Mesenchymal stem cell (in vitro differentiated cells and primary cell): ENCODE results near the gene COL4A4.
A peak's percentile ranks its signal among the peaks of the same experiment; 100 is the strongest.

Source experiments
- DNase-seq: peaks from one replicate; pipeline ENCODE4 v3.0.0-alpha.2; 2013
- H2AFZ ChIP-seq: one replicate; pipeline ENCODE4 v1.6.1; 2013; ENCODE audit warnings: low read depth, mild to moderate bottlenecking, control low read depth, inconsistent platforms, low read length, moderate library complexity
- H2AK5ac ChIP-seq: 2 replicates; pipeline ENCODE4 v1.6.1; 2013; ENCODE audit warnings: low read length, moderate library complexity, mild to moderate bottlenecking, inconsistent platforms; ENCODE audit not compliant: severe bottlenecking
- H2BK120ac ChIP-seq: one replicate; pipeline ENCODE4 v1.6.1; 2013; ENCODE audit warnings: low read depth, mild to moderate bottlenecking, inconsistent platforms, low read length, moderate library complexity
- H2BK12ac ChIP-seq, 2 experiments: one replicate each; pipeline ENCODE4 v1.6.1; 2013; ENCODE audit warnings: inconsistent platforms in 2 of 2, low read length in 2 of 2, mild to moderate bottlenecking in 2 of 2, moderate library complexity in 2 of 2, control low read depth in 1 of 2
- H2BK15ac ChIP-seq: one replicate; pipeline ENCODE4 v1.6.1; 2013; ENCODE audit warnings: mild to moderate bottlenecking, low read depth, inconsistent platforms; ENCODE audit not compliant: poor library complexity, severe bottlenecking
- H2BK5ac ChIP-seq: 2 replicates; pipeline ENCODE4 v1.6.1; 2013; ENCODE audit warnings: low read depth, mild to moderate bottlenecking, low read length, control low read depth, inconsistent platforms; ENCODE audit not compliant: poor library complexity, severe bottlenecking
- H3K14ac ChIP-seq, 2 experiments: one replicate each; pipeline ENCODE4 v1.6.1; 2013; ENCODE audit warnings: inconsistent platforms in 2 of 2, low read length in 2 of 2, control low read depth in 1 of 2, mild to moderate bottlenecking in 1 of 2, moderate library complexity in 1 of 2
- H3K18ac ChIP-seq, 2 experiments: one replicate each; pipeline ENCODE4 v1.6.1; 2013; ENCODE audit warnings: inconsistent platforms in 2 of 2, low read length in 2 of 2, control low read depth in 1 of 2, low read depth in 1 of 2, mild to moderate bottlenecking in 1 of 2
- H3K23ac ChIP-seq, 2 experiments: one replicate each; pipeline ENCODE4 v1.6.1; 2013; ENCODE audit warnings: inconsistent platforms in 2 of 2, low read length in 2 of 2, mild to moderate bottlenecking in 2 of 2, moderate library complexity in 2 of 2, control low read depth in 1 of 2
- H3K27ac ChIP-seq: 2 replicates; pipeline ENCODE4 v1.5.1; 2013; ENCODE audit warnings: mild to moderate bottlenecking, moderate library complexity, low read length, control low read depth, inconsistent platforms; ENCODE audit not compliant: poor library complexity, severe bottlenecking
- H3K27me3 ChIP-seq, 2 experiments: 2 replicates each; pipeline versions ENCODE4 v1.6.1 to v1.7.0; 2013; ENCODE audit warnings: low read length in 2 of 2, mild to moderate bottlenecking in 2 of 2, moderate library complexity in 2 of 2, control low read depth in 1 of 2, inconsistent platforms in 1 of 2; ENCODE audit not compliant: control insufficient read depth in 1 of 2, insufficient read depth in 1 of 2
- H3K36me3 ChIP-seq, 2 experiments: 2 replicates each; pipeline versions ENCODE4 v1.6.1 to v1.7.0; 2013; ENCODE audit warnings: low read length in 2 of 2, control low read depth in 1 of 2, inconsistent platforms in 1 of 2, low read depth in 1 of 2, mild to moderate bottlenecking in 1 of 2; ENCODE audit not compliant: insufficient read depth in 2 of 2, control insufficient read depth in 1 of 2
- H3K4ac ChIP-seq, 2 experiments: one replicate each; pipeline ENCODE4 v1.6.1; 2013; ENCODE audit warnings: inconsistent platforms in 2 of 2, low read length in 2 of 2, mild to moderate bottlenecking in 2 of 2, moderate library complexity in 2 of 2, control low read depth in 1 of 2, low read depth in 1 of 2
- H3K4me1 ChIP-seq: 2 replicates; pipeline ENCODE4 v1.6.1; 2013; ENCODE audit warnings: low read depth, low read length, control low read depth; ENCODE audit not compliant: control insufficient read depth, insufficient read depth
- H3K4me2 ChIP-seq: 2 replicates; pipeline ENCODE4 v1.6.1; 2013; ENCODE audit warnings: low read length, mild to moderate bottlenecking, inconsistent platforms; ENCODE audit not compliant: poor library complexity, severe bottlenecking
- H3K4me3 ChIP-seq, 2 experiments: 2 replicates each; pipeline versions ENCODE4 v1.5.1 to v1.7.0; 2013; ENCODE audit warnings: low read length in 2 of 2, mild to moderate bottlenecking in 2 of 2, control low read depth in 1 of 2, low read depth in 1 of 2; ENCODE audit not compliant: insufficient read depth in 1 of 2
- H3K79me1 ChIP-seq: replicated peaks from 2 replicates; pipeline ENCODE4 v1.6.1; 2013; ENCODE audit warnings: mild to moderate bottlenecking, control low read depth, low read length, inconsistent platforms; ENCODE audit not compliant: poor library complexity, severe bottlenecking
- H3K9ac ChIP-seq: 2 replicates; pipeline ENCODE4 v1.7.0; 2013; ENCODE audit warnings: mild to moderate bottlenecking, low read length, moderate library complexity
- H3K9me3 ChIP-seq: 2 replicates; pipeline ENCODE4 v1.7.0; 2013; ENCODE audit warnings: mild to moderate bottlenecking, low read length; ENCODE audit not compliant: control insufficient read depth
- H4K8ac ChIP-seq: one replicate; pipeline ENCODE4 v1.6.1; 2013; ENCODE audit warnings: inconsistent platforms, mild to moderate bottlenecking, low read length, moderate library complexity
- H4K91ac ChIP-seq: one replicate; pipeline ENCODE4 v1.6.1; 2013; ENCODE audit warnings: mild to moderate bottlenecking, low read length, inconsistent platforms
- WGBS: methylation state at CpG from one replicate; pipeline ENCODE4 v1.1.7; 2013; ENCODE audit warnings: mixed read lengths; 5-methylcytosine and 5-hydroxymethylcytosine counted together

Gene COL4A4

DNA sequence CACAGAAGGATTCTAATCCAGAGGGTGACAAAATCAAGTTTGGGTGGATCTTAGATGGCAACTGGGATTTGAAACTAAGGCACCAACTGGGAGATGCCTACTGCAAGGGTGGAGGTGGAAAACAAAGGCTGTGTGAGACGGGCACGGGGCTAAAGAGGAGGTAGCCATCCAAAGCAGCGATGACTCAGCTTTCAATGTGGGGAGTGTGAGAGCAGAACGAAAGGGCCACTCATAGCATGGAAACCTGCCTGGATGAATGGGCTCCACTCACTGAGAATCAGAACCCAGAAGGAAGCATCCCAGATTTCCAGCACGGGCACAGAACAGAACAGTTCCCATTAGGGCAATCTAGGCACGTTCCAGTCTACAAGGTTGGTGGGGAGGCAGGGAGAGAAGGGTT lies 159.5 kb downstream of the COL4A4 start:
- H3K79me1 ChIP-seq = no peaks in the 10 kb centered on the region
- no peak overlapping the region for H3K4me3 ChIP-seq
- H2BK15ac ChIP-seq = no peak overlapping the region
- H4K8ac ChIP-seq = no peak overlapping the region
- H3K9ac ChIP-seq = no peak overlapping the region
- H3K27ac ChIP-seq = no peak overlapping the region
- no peak overlapping the region for H2AFZ ChIP-seq
- H3K4me2 ChIP-seq = no peak overlapping the region
- no peak for DNase-seq
- H3K9me3 ChIP-seq = no peaks in the 10 kb centered on the region
- H3K18ac ChIP-seq = no peak overlapping the region
- no peak overlapping the region for H2AK5ac ChIP-seq
- 93% methylated on average over 6 of the region's 6 CpGs for WGBS
- no peak overlapping the region for H2BK12ac ChIP-seq
- no peaks in the 10 kb centered on the region for H3K36me3 ChIP-seq
- no peak overlapping the region for H3K4ac ChIP-seq
- no peaks in the 10 kb centered on the region for H3K4me1 ChIP-seq
- H2BK5ac ChIP-seq = no peak overlapping the region
- no peak overlapping the region for H4K91ac ChIP-seq
- no peak overlapping the region for H3K23ac ChIP-seq
- no peaks in the 10 kb centered on the region for H3K27me3 ChIP-seq
- no peak overlapping the region for H3K14ac ChIP-seq
- H2BK120ac ChIP-seq = no peak overlapping the region

DNA sequence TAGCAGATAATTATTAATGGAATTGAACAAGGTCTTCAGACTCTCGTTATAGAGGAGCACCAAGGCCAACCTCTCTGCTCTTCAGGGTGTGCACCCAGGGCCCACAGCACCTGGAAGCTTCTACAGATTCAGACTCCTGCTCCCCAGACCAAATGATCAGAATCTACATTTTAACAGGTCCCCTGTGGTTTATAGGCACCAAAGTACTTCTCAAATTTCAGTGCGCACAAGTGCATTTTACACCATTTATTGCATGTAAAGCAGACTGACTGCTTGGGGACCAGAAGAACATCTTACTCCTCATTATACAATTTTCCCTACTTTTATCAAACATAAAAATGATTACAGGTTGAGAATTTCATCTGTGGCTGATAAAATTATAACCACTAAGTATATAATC lies 163.9 kb downstream of the COL4A4 start:
- Histone ChIP-seq H3K79me1 (no peaks in the 10 kb centered on the region), H3K14ac (no peak overlapping the region), H3K4me3 (no peak overlapping the region), H2BK15ac (no peak overlapping the region), H2AK5ac (no peak overlapping the region), H2BK12ac (no peak overlapping the region), H3K36me3 (peaks cover 2 to 9% of the 10 kb centered on the region in 2 experiments), H3K4me2 (no peak overlapping the region), H3K27ac (no peak overlapping the region), H3K23ac (no peak overlapping the region), H3K9me3 (no peaks in the 10 kb centered on the region), H3K4me1 (peaks cover 8% of the 10 kb centered on the region), H3K9ac (no peak overlapping the region), H3K27me3 (no peaks in the 10 kb centered on the region), H2AFZ (no peak overlapping the region), H3K18ac (no peak overlapping the region), H3K4ac (no peak overlapping the region), H2BK5ac (no peak overlapping the region), H4K91ac (no peak overlapping the region), H4K8ac (no peak overlapping the region), H2BK120ac (no peak overlapping the region)
- DNase-seq = no peak
- WGBS = 99% methylated on average over 2 of the region's 2 CpGs

DNA sequence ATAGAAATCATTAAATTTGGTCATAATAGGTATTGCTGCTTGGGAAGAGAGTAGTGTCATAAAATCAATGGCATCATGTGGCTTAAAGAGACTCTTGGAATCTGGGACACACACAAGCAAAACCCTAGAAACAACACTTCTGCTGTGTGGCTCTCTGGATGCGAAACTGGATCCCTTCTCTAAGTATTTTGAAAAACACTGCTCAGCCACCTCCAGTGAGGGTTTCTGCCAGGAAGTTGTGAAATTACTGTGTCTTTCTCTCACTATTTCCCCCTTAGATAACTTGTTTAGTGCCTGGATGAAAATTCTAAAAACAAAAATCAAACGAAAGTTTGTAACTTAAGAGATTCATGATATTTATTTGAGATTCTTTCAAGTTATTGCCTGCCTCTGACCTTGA lies 164.3 kb downstream of the COL4A4 start:
- Histone ChIP-seq H2BK15ac (no peak overlapping the region), H3K14ac (no peak overlapping the region), H2BK12ac (no peak overlapping the region), H2BK5ac (no peak overlapping the region), H3K36me3 (peaks cover 2 to 9% of the 10 kb centered on the region in 2 experiments), H2AK5ac (no peak overlapping the region), H3K9ac (no peak overlapping the region), H3K4me3 (no peak overlapping the region), H2AFZ (no peak overlapping the region), H3K27ac (no peak overlapping the region), H2BK120ac (no peak overlapping the region), H3K4me1 (peaks cover 8% of the 10 kb centered on the region), H3K79me1 (no peaks in the 10 kb centered on the region), H3K9me3 (no peaks in the 10 kb centered on the region), H3K4ac (no peak overlapping the region), H3K27me3 (no peaks in the 10 kb centered on the region), H4K91ac (no peak overlapping the region), H3K4me2 (no peak overlapping the region), H3K18ac (no peak overlapping the region), H3K23ac (no peak overlapping the region), H4K8ac (no peak overlapping the region)
- whole genome bisulfite sequencing = 86% methylated on average over 1 of the region's 2 CpGs
- DNase-seq = no peak

DNA sequence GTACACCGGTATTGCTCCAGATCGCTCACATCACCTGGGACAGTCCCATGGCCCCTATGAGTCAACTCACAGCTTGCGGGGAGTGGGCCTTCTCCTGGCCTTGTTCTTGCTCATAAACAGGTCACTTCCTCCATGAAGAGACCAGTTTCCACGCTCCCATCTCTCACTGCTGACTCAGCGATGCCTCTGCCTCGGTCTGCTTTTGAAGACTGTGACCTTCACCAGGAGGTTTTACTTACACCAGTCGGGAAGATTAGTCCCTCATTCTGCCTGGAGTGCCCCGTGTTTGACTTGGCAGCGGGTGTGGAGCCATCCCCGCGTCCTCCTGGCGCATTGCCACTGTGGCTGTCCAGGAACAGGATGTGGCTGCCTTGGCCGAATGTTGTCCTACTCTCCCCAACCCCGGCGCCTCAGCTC lies 168.4 kb downstream of the COL4A4 start:
- Histone ChIP-seq H2BK12ac (no peak overlapping the region), H3K4ac (no peak overlapping the region), H3K23ac (no peak overlapping the region), H3K4me1 (peaks cover 8% of the 10 kb centered on the region), H3K27me3 (no peaks in the 10 kb centered on the region), H3K27ac (no peak overlapping the region), H2AK5ac (no peak overlapping the region), H2BK15ac (no peak overlapping the region), H3K4me3 (no peak overlapping the region), H3K36me3 (peaks cover 2 to 14% of the 10 kb centered on the region in 2 experiments), H2BK5ac (no peak overlapping the region), H2AFZ (no peak overlapping the region), H3K79me1 (no peaks in the 10 kb centered on the region), H3K9me3 (no peaks in the 10 kb centered on the region), H3K4me2 (no peak overlapping the region), H4K91ac (no peak overlapping the region), H3K14ac (peak overlapping the region in 1 of 2 experiments; percentile 38), H3K9ac (no peak overlapping the region), H2BK120ac (no peak overlapping the region), H3K18ac (no peak overlapping the region), H4K8ac (no peak overlapping the region)
- peak; percentile 56 for DNase-seq
- WGBS = 49% methylated on average over 12 of the region's 15 CpGs
